Mesenchymal stem cell (in vitro differentiated cells and primary cell): Measurements from ENCODE around the gene EPM2A.

ENCODE experiments used
- DNase-seq: peaks from one replicate; pipeline ENCODE4 v3.0.0-alpha.2; 2013
- H2AFZ ChIP-seq: one replicate; pipeline ENCODE4 v1.6.1; 2013; ENCODE audit warnings: low read depth, mild to moderate bottlenecking, control low read depth, inconsistent platforms, low read length, moderate library complexity
- H2AK5ac ChIP-seq: 2 replicates; pipeline ENCODE4 v1.6.1; 2013; ENCODE audit warnings: low read length, moderate library complexity, mild to moderate bottlenecking, inconsistent platforms; ENCODE audit not compliant: severe bottlenecking
- H2BK120ac ChIP-seq: one replicate; pipeline ENCODE4 v1.6.1; 2013; ENCODE audit warnings: low read depth, mild to moderate bottlenecking, inconsistent platforms, low read length, moderate library complexity
- H2BK12ac ChIP-seq, 2 experiments: one replicate each; pipeline ENCODE4 v1.6.1; 2013; ENCODE audit warnings: inconsistent platforms in 2 of 2, low read length in 2 of 2, mild to moderate bottlenecking in 2 of 2, moderate library complexity in 2 of 2, control low read depth in 1 of 2
- H2BK15ac ChIP-seq: one replicate; pipeline ENCODE4 v1.6.1; 2013; ENCODE audit warnings: mild to moderate bottlenecking, low read depth, inconsistent platforms; ENCODE audit not compliant: poor library complexity, severe bottlenecking
- H2BK5ac ChIP-seq: 2 replicates; pipeline ENCODE4 v1.6.1; 2013; ENCODE audit warnings: low read depth, mild to moderate bottlenecking, low read length, control low read depth, inconsistent platforms; ENCODE audit not compliant: poor library complexity, severe bottlenecking
- H3K14ac ChIP-seq, 2 experiments: one replicate each; pipeline ENCODE4 v1.6.1; 2013; ENCODE audit warnings: inconsistent platforms in 2 of 2, low read length in 2 of 2, control low read depth in 1 of 2, mild to moderate bottlenecking in 1 of 2, moderate library complexity in 1 of 2
- H3K18ac ChIP-seq, 2 experiments: one replicate each; pipeline ENCODE4 v1.6.1; 2013; ENCODE audit warnings: inconsistent platforms in 2 of 2, low read length in 2 of 2, control low read depth in 1 of 2, low read depth in 1 of 2, mild to moderate bottlenecking in 1 of 2
- H3K23ac ChIP-seq, 2 experiments: one replicate each; pipeline ENCODE4 v1.6.1; 2013; ENCODE audit warnings: inconsistent platforms in 2 of 2, low read length in 2 of 2, mild to moderate bottlenecking in 2 of 2, moderate library complexity in 2 of 2, control low read depth in 1 of 2
- H3K27ac ChIP-seq: 2 replicates; pipeline ENCODE4 v1.5.1; 2013; ENCODE audit warnings: mild to moderate bottlenecking, moderate library complexity, low read length, control low read depth, inconsistent platforms; ENCODE audit not compliant: poor library complexity, severe bottlenecking
- H3K27me3 ChIP-seq, 2 experiments: 2 replicates each; pipeline versions ENCODE4 v1.6.1 to v1.7.0; 2013; ENCODE audit warnings: low read length in 2 of 2, mild to moderate bottlenecking in 2 of 2, moderate library complexity in 2 of 2, control low read depth in 1 of 2, inconsistent platforms in 1 of 2; ENCODE audit not compliant: control insufficient read depth in 1 of 2, insufficient read depth in 1 of 2
- H3K36me3 ChIP-seq, 2 experiments: 2 replicates each; pipeline versions ENCODE4 v1.6.1 to v1.7.0; 2013; ENCODE audit warnings: low read length in 2 of 2, control low read depth in 1 of 2, inconsistent platforms in 1 of 2, low read depth in 1 of 2, mild to moderate bottlenecking in 1 of 2; ENCODE audit not compliant: insufficient read depth in 2 of 2, control insufficient read depth in 1 of 2
- H3K4ac ChIP-seq, 2 experiments: one replicate each; pipeline ENCODE4 v1.6.1; 2013; ENCODE audit warnings: inconsistent platforms in 2 of 2, low read length in 2 of 2, mild to moderate bottlenecking in 2 of 2, moderate library complexity in 2 of 2, control low read depth in 1 of 2, low read depth in 1 of 2
- H3K4me1 ChIP-seq: 2 replicates; pipeline ENCODE4 v1.6.1; 2013; ENCODE audit warnings: low read depth, low read length, control low read depth; ENCODE audit not compliant: control insufficient read depth, insufficient read depth
- H3K4me2 ChIP-seq: 2 replicates; pipeline ENCODE4 v1.6.1; 2013; ENCODE audit warnings: low read length, mild to moderate bottlenecking, inconsistent platforms; ENCODE audit not compliant: poor library complexity, severe bottlenecking
- H3K4me3 ChIP-seq, 2 experiments: 2 replicates each; pipeline versions ENCODE4 v1.5.1 to v1.7.0; 2013; ENCODE audit warnings: low read length in 2 of 2, mild to moderate bottlenecking in 2 of 2, control low read depth in 1 of 2, low read depth in 1 of 2; ENCODE audit not compliant: insufficient read depth in 1 of 2
- H3K79me1 ChIP-seq: replicated peaks from 2 replicates; pipeline ENCODE4 v1.6.1; 2013; ENCODE audit warnings: mild to moderate bottlenecking, control low read depth, low read length, inconsistent platforms; ENCODE audit not compliant: poor library complexity, severe bottlenecking
- H3K9ac ChIP-seq: 2 replicates; pipeline ENCODE4 v1.7.0; 2013; ENCODE audit warnings: mild to moderate bottlenecking, low read length, moderate library complexity
- H3K9me3 ChIP-seq: 2 replicates; pipeline ENCODE4 v1.7.0; 2013; ENCODE audit warnings: mild to moderate bottlenecking, low read length; ENCODE audit not compliant: control insufficient read depth
- H4K8ac ChIP-seq: one replicate; pipeline ENCODE4 v1.6.1; 2013; ENCODE audit warnings: inconsistent platforms, mild to moderate bottlenecking, low read length, moderate library complexity
- H4K91ac ChIP-seq: one replicate; pipeline ENCODE4 v1.6.1; 2013; ENCODE audit warnings: mild to moderate bottlenecking, low read length, inconsistent platforms
- WGBS: methylation state at CpG from one replicate; pipeline ENCODE4 v1.1.7; 2013; ENCODE audit warnings: mixed read lengths; 5-methylcytosine and 5-hydroxymethylcytosine counted together

EPM2A gene

GRCh38 chr6:145728444-145729385 lies 6.6 kb downstream of the EPM2A start:
- no peak overlapping the region for H3K23ac ChIP-seq
- no peak overlapping the region for H3K4me2 ChIP-seq
- no peak overlapping the region for H2AK5ac ChIP-seq
- peaks cover 4% of the 10 kb centered on the region for H3K79me1 ChIP-seq
- H3K9ac ChIP-seq: no peak overlapping the region
- no peak overlapping the region for H2BK12ac ChIP-seq
- no peak overlapping the region for H4K8ac ChIP-seq
- H3K4ac ChIP-seq: no peak overlapping the region
- H3K9me3 ChIP-seq: peaks cover 10% of the 10 kb centered on the region
- H2BK15ac ChIP-seq: no peak overlapping the region
- no peaks in the 10 kb centered on the region for H3K4me1 ChIP-seq
- H3K27me3 ChIP-seq: no peaks in the 10 kb centered on the region
- no peak overlapping the region for H3K14ac ChIP-seq
- no peak overlapping the region for H2BK120ac ChIP-seq
- WGBS: no CpG with 5 or more reads among the region's 1 CpG
- no peak overlapping the region for H3K27ac ChIP-seq
- no peak overlapping the region for H4K91ac ChIP-seq
- no peak overlapping the region for H3K18ac ChIP-seq
- H2BK5ac ChIP-seq: no peak overlapping the region
- no peaks in the 10 kb centered on the region for H3K36me3 ChIP-seq
- DNase-seq: no peak
- no peak overlapping the region for H2AFZ ChIP-seq
- H3K4me3 ChIP-seq: no peak overlapping the region

DNA sequence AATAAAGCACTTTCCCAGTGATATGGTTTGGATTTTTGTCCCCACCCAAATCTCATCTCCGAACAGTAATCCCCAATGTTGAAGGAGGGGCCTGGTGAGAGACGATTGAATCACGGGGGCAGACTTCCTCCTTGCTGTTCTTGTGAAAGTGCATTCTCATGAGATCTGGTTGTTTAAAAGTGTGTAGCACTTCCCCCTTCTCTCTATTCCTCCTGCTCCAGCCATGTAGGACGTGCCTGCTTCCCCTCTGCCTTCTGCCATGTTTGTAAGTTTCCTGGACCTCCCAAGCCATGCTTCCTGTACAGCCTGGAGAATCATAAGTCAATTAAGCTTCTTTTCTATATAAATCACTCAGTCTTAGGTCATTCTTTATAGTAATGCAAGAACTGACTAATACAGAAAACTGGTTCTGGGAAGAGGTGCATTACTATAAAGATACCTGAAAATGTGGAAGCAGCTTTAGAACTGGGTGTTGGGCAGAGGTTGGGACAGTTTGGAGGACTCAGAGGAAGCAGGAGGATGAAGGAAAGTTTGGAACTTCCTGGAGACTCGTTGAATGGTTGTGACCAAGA lies 7.4 kb downstream of the EPM2A start:
- no peak overlapping the region for H4K8ac ChIP-seq
- H3K4me2 ChIP-seq: no peak overlapping the region
- H3K4me3 ChIP-seq: no peak overlapping the region
- H2BK15ac ChIP-seq: no peak overlapping the region
- no peak overlapping the region for H3K18ac ChIP-seq
- H4K91ac ChIP-seq: no peak overlapping the region
- H2BK5ac ChIP-seq: no peak overlapping the region
- H3K9ac ChIP-seq: no peak overlapping the region
- no peak overlapping the region for H2BK12ac ChIP-seq
- no peaks in the 10 kb centered on the region for H3K36me3 ChIP-seq
- DNase-seq: no peak
- no peaks in the 10 kb centered on the region for H3K27me3 ChIP-seq
- 83% methylated on average over 5 of the region's 5 CpGs for WGBS
- no peak overlapping the region for H2BK120ac ChIP-seq
- H2AFZ ChIP-seq: no peak overlapping the region
- peaks cover 10% of the 10 kb centered on the region for H3K9me3 ChIP-seq
- H3K4ac ChIP-seq: no peak overlapping the region
- no peaks in the 10 kb centered on the region for H3K4me1 ChIP-seq
- H3K27ac ChIP-seq: no peak overlapping the region
- H2AK5ac ChIP-seq: no peak overlapping the region
- peaks cover 4% of the 10 kb centered on the region for H3K79me1 ChIP-seq
- H3K23ac ChIP-seq: no peak overlapping the region
- H3K14ac ChIP-seq: no peak overlapping the region

- Histone ChIP-seq H3K27me3 (no peaks in the 10 kb centered on the region), H2BK120ac (no peak overlapping the region), H4K8ac (no peak overlapping the region), H2BK15ac (no peak overlapping the region), H2AFZ (no peak overlapping the region), H3K4me1 (no peaks in the 10 kb centered on the region), H2BK5ac (no peak overlapping the region), H3K9ac (no peak overlapping the region), H3K79me1 (peaks cover 2% of the 10 kb centered on the region), H3K27ac (no peak overlapping the region), H3K9me3 (peaks cover 10% of the 10 kb centered on the region), H4K91ac (no peak overlapping the region), H2AK5ac (no peak overlapping the region), H3K18ac (no peak overlapping the region), H3K4ac (no peak overlapping the region), H3K36me3 (no peaks in the 10 kb centered on the region), H2BK12ac (no peak overlapping the region), H3K4me3 (no peak overlapping the region), H3K14ac (no peak overlapping the region), H3K23ac (no peak overlapping the region), H3K4me2 (no peak overlapping the region)
- WGBS: 92% methylated on average over 1 of the region's 2 CpGs
- DNase-seq: no peak
Observed at GRCh38 chr6:145725570-145725969, 9.8 kb downstream of the EPM2A start.

- no peaks in the 10 kb centered on the region for H3K36me3 ChIP-seq
- no peak overlapping the region for H3K18ac ChIP-seq
- H3K9me3 ChIP-seq: peaks cover 1% of the 10 kb centered on the region
- no peak overlapping the region for H2AK5ac ChIP-seq
- no peak overlapping the region for H4K91ac ChIP-seq
- H3K4me2 ChIP-seq: no peak overlapping the region
- no peaks in the 10 kb centered on the region for H3K4me1 ChIP-seq
- no peak overlapping the region for H3K4ac ChIP-seq
- no peak overlapping the region for H2AFZ ChIP-seq
- no peak overlapping the region for H2BK12ac ChIP-seq
- DNase-seq: no peak
- no peak overlapping the region for H2BK120ac ChIP-seq
- no peak overlapping the region for H2BK5ac ChIP-seq
- H3K14ac ChIP-seq: no peak overlapping the region
- H2BK15ac ChIP-seq: no peak overlapping the region
- 100% methylated on average over 1 of the region's 1 CpG for WGBS
- no peak overlapping the region for H3K4me3 ChIP-seq
- no peak overlapping the region for H3K9ac ChIP-seq
- H3K27ac ChIP-seq: no peak overlapping the region
- H3K79me1 ChIP-seq: no peaks in the 10 kb centered on the region
- H3K27me3 ChIP-seq: no peaks in the 10 kb centered on the region
- no peak overlapping the region for H4K8ac ChIP-seq
- H3K23ac ChIP-seq: no peak overlapping the region
Observed at GRCh38 chr6:145723646-145724045, 11.7 kb downstream of the EPM2A start.
